ENCODE measurements around the gene ST8SIA1.
A peak's percentile ranks its signal among the peaks of the same experiment; 100 is the strongest.

ST8SIA1 gene

DNA sequence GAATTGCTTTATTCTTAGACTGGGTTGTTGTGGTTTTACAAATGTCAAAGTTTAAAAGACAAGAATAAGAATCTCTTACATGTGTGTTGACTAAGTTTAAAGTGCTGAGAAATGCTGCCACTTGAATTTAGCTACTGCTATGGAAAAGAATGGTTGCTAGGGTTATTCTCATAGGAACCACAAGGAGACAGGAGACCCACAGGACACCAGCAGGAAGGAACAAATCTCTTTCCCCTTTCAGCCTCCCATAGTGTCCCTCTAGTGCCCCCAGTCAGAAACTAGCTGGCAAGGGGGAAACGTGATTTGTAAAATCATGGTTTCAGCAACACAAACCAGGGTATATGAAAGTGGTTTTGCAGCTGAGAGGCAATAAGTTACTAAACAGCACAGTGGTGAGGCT is 102.7 kb downstream of the ST8SIA1 start:
- TF ChIP-seq, protein P1, sequence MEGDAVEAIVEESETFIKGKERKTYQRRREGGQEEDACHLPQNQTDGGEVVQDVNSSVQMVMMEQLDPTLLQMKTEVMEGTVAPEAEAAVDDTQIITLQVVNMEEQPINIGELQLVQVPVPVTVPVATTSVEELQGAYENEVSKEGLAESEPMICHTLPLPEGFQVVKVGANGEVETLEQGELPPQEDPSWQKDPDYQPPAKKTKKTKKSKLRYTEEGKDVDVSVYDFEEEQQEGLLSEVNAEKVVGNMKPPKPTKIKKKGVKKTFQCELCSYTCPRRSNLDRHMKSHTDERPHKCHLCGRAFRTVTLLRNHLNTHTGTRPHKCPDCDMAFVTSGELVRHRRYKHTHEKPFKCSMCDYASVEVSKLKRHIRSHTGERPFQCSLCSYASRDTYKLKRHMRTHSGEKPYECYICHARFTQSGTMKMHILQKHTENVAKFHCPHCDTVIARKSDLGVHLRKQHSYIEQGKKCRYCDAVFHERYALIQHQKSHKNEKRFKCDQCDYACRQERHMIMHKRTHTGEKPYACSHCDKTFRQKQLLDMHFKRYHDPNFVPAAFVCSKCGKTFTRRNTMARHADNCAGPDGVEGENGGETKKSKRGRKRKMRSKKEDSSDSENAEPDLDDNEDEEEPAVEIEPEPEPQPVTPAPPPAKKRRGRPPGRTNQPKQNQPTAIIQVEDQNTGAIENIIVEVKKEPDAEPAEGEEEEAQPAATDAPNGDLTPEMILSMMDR (IDR thresholded peaks at IDR 0.05; ENCODE audit: control insufficient read depth, insufficient read depth, low read depth, low read length, missing control alignments) = peak; percentile 17
- no peak overlapping the region for H3K4me3 ChIP-seq (ENCODE audit: control insufficient read depth, low read depth, low read length)
- no peak for DNase-seq (ENCODE audit: low read depth)

GRCh38 chr12:22231078-22231477 is 103.4 kb downstream of the ST8SIA1 start:
- no peak for DNase-seq (ENCODE audit: low read depth)
- H3K4me3 ChIP-seq (ENCODE audit: control insufficient read depth, low read depth, low read length) = no peak overlapping the region
- TF ChIP-seq, protein P1 (IDR thresholded peaks at IDR 0.05; ENCODE audit: control insufficient read depth, insufficient read depth, low read depth, low read length, missing control alignments) = no peak

DNA sequence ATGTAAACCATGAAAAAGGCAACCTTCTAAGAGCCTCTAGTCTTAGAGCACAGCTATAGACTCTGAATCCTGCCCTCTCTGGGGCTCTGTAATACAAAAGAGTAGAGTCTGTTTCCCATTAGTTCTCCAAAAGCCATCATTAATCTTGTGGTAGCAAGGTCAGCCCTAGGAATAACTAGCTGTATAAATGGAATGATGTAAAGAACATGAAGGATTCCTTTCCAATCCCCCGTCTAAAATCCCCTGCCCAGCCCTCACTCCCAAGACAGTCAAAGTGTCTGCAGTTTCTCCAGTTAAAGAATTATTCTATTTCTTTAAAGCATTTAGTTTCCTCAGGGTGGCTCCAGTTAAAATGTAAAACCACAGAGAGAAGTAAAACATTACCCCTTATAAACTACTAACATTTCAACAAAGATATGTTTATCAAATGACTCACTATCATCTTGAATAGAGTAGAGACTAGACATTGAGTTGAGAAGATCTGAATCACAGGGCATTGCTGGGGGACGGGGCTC is 104.2 kb downstream of the ST8SIA1 start:
- no peak overlapping the region for H3K4me3 ChIP-seq (ENCODE audit: control insufficient read depth, low read depth, low read length)
- no peak for DNase-seq (ENCODE audit: low read depth)
- TF ChIP-seq, protein P1 (IDR thresholded peaks at IDR 0.05; ENCODE audit: control insufficient read depth, insufficient read depth, low read depth, low read length, missing control alignments) = no peak

GRCh38 chr12:22229652-22230279 is 104.7 kb downstream of the ST8SIA1 start:
- H3K4me3 ChIP-seq (ENCODE audit: control insufficient read depth, low read depth, low read length) = no peak overlapping the region
- no peak for DNase-seq (ENCODE audit: low read depth)
- TF ChIP-seq, protein P1 (IDR thresholded peaks at IDR 0.05; ENCODE audit: control insufficient read depth, insufficient read depth, low read depth, low read length, missing control alignments) = no peak

- no peak for DNase-seq (ENCODE audit: low read depth)
- no peak overlapping the region for H3K4me3 ChIP-seq (ENCODE audit: control insufficient read depth, low read depth, low read length)
- TF ChIP-seq, protein P1 (IDR thresholded peaks at IDR 0.05; ENCODE audit: control insufficient read depth, insufficient read depth, low read depth, low read length, missing control alignments) = no peak
These were observed 106.3 kb downstream of the ST8SIA1 start for GRCh38 chr12:22228022-22228875.

DNA sequence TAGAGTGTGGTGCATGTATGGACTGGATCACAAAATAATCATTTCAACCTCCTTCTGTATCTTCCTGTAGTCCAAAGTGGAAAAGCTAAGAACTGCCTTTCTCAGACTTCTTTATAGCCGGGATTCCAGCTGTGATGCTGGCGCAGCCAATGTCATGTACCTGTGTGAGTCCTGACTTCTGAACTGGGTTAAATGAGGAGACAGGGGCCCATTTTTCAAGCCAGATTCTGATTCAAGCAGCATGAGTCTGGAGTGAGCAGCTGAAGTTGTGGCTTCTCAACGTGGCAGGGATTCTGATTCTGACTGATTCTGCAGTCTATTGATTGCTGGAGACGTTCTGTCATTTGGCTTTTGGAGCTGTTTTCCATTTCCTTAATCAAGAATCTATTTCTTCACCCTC is 111.2 kb downstream of the ST8SIA1 start:
- H3K4me3 ChIP-seq (ENCODE audit: control insufficient read depth, low read depth, low read length) = no peak overlapping the region
- DNase-seq (ENCODE audit: low read depth) = no peak

More for the DNA sequence above, 111.2 kb downstream of the ST8SIA1 start:
- TF ChIP-seq, protein P1 (IDR thresholded peaks at IDR 0.05; ENCODE audit: control insufficient read depth, insufficient read depth, low read depth, low read length, missing control alignments) = no peak

Data from AG09309 (cell line).